GM18907 (cell line): ENCODE measurements around the gene ANKRD53.
"Not testable (repeated sequence)": the region's sequence is repeated elsewhere in the genome, so short reads cannot be mapped to it uniquely, and the experiment has no call there.

Source experiments
- ATAC-seq: cut with Tn5 transposase; IDR thresholded peaks from one replicate; pipeline ENCODE4 v1.9.1; 2021; ENCODE audit warnings: mild to moderate bottlenecking, moderate library complexity; ENCODE audit not compliant: unreplicated experiment

ANKRD53 gene

GRCh38 chr2:70988151-70988550, 9.7 kb downstream of the ANKRD53 start:
- no peak for ATAC-seq

GRCh38 chr2:70988726-70989648, 10.6 kb downstream of the ANKRD53 start:
- no peak for ATAC-seq

- ATAC-seq = no peak
Observed at GRCh38 chr2:70990216-70990615, 11.8 kb downstream of the ANKRD53 start.

- no peak for ATAC-seq
Observed at GRCh38 chr2:70991142-70991541, 12.7 kb downstream of the ANKRD53 start.

- ATAC-seq = no peak
Observed at GRCh38 chr2:70991742-70992141, 13.3 kb downstream of the ANKRD53 start.

- ATAC-seq = no peak
Observed at GRCh38 chr2:70992945-70993853, 14.8 kb downstream of the ANKRD53 start.

- peak; percentile 36 for ATAC-seq
Observed at GRCh38 chr2:70994009-70994698, 15.7 kb downstream of the ANKRD53 start.

- ATAC-seq = peak; percentile 95
Observed at GRCh38 chr2:70994699-70995425, 16.4 kb downstream of the ANKRD53 start, which contains the start of gene TEX261. TSS of gene TEX261 (minus strand) at chr2:70994873. CDS start at chr2:70994757, 116 bp downstream.

GRCh38 chr2:70995426-70995729, 16.9 kb downstream of the ANKRD53 start:
- peak; percentile 62 for ATAC-seq

GRCh38 chr2:70998885-70999284, 20.5 kb downstream of the ANKRD53 start:
- ATAC-seq = not testable (repeated sequence)

GRCh38 chr2:70999362-70999761, 20.9 kb downstream of the ANKRD53 start:
- ATAC-seq = no peak

GRCh38 chr2:70999931-71000330, 21.5 kb downstream of the ANKRD53 start:
- ATAC-seq = not testable (repeated sequence)

GRCh38 chr2:71000780-71001591, 22.6 kb downstream of the ANKRD53 start:
- ATAC-seq = peak; percentile 96

GRCh38 chr2:71001592-71001927, 23.1 kb downstream of the ANKRD53 start:
- no peak for ATAC-seq

GRCh38 chr2:71001981-71002570, 23.6 kb downstream of the ANKRD53 start:
- ATAC-seq = no peak

- ATAC-seq = no peak
Observed at GRCh38 chr2:71003396-71003795, 25.0 kb downstream of the ANKRD53 start.

- no peak for ATAC-seq
Observed at GRCh38 chr2:71003966-71004755, 25.7 kb downstream of the ANKRD53 start.

GRCh38 chr2:71004857-71005256, 26.4 kb downstream of the ANKRD53 start:
- no peak for ATAC-seq
